ENCODE data around the gene WDR20.

WDR20 gene

DNA sequence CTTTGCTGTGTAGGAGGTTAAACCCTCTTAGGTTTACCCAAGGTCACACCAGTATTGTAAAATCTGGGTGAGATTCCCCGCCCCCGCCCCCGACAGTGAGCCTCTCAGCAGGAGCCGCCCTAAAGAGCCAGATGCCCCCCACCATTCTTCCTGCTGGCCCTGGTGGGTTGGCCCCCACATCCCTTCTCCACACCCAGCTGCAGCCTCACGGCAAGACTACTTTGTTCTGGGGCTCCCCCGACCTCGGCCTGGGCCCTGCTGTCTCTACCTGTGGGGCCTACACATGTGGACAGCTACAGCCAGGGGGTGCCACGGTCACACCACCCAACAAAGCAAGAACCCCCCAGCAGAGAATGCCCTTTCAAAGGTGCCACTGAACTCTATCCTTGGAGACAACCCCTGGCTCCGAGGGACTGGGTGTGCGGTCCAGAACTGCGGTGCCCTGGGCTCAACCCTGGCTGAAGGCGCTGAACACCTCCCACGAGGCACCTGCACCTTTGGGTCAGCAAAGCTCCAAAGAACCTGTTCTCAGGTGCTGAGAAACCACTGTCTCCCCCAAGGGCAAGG lies 82.4 kb downstream of the WDR20 start:
- no peaks in the 10 kb centered on the region for H3K27me3 Mint-ChIP-seq
- H3K36me3 Mint-ChIP-seq (ENCODE audit: low read depth), result no peaks in the 10 kb centered on the region
- no peak overlapping the region for H3K27ac Mint-ChIP-seq

DNA sequence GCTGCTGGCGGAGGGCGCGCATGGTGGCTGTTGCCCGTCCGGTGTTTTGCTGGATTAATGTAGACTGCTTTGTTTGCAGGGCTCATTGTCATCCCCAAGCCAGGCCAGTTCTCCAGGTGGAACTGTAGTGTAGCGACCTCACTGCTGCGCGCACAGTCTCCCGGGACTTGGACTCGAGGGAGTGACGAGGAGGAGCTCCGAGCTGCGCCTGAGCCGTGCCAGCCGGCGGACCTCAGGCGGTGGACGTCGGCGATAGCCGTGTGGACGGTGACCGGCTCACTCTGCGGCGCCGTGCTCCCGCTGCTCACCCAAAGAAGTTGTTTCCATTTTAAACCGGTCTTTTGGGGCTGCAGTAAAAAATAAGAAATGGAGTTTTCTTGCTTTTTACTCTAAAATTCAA lies 83.1 kb downstream of the WDR20 start:
- no peaks in the 10 kb centered on the region for H3K9me3 Mint-ChIP-seq
- peaks cover 19% of the 10 kb centered on the region for H3K4me1 Mint-ChIP-seq (ENCODE audit: low read depth)
- H3K27ac Mint-ChIP-seq, result no peak overlapping the region
- no peak overlapping the region for H3K4me3 Mint-ChIP-seq
- no peaks in the 10 kb centered on the region for H3K27me3 Mint-ChIP-seq
- H3K36me3 Mint-ChIP-seq (ENCODE audit: low read depth), result no peaks in the 10 kb centered on the region

More for the DNA sequence above, 82.4 kb downstream of the WDR20 start:
- H3K4me1 Mint-ChIP-seq (ENCODE audit: low read depth), result peaks cover 19% of the 10 kb centered on the region
- H3K9me3 Mint-ChIP-seq, result no peaks in the 10 kb centered on the region
- H3K4me3 Mint-ChIP-seq, result no peak overlapping the region

DNA sequence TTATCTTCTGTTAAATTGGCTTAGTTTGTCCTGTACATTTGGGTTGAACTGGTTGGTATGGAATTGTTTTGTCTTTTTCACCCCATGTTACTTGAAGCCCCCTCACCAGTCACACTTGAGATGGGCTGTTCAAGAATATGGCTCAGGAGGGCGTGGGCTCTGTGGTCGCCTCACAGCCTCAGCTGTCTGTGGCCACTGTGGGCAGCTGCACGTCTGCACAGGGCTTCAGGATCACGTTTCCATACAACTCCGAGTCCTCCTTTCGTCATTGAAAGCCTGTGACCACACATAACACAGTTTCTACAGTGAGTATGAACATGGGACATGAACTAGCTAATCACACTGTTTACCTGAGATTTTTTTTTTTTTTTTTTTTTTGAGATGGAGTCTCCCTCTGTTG lies 84.0 kb downstream of the WDR20 start:
- H3K4me3 Mint-ChIP-seq, result no peak overlapping the region
- no peaks in the 10 kb centered on the region for H3K36me3 Mint-ChIP-seq (ENCODE audit: low read depth)
- no peaks in the 10 kb centered on the region for H3K27me3 Mint-ChIP-seq
- H3K9me3 Mint-ChIP-seq, result no peaks in the 10 kb centered on the region
- no peak overlapping the region for H3K27ac Mint-ChIP-seq
- H3K4me1 Mint-ChIP-seq (ENCODE audit: low read depth), result peaks cover 19% of the 10 kb centered on the region

DNA sequence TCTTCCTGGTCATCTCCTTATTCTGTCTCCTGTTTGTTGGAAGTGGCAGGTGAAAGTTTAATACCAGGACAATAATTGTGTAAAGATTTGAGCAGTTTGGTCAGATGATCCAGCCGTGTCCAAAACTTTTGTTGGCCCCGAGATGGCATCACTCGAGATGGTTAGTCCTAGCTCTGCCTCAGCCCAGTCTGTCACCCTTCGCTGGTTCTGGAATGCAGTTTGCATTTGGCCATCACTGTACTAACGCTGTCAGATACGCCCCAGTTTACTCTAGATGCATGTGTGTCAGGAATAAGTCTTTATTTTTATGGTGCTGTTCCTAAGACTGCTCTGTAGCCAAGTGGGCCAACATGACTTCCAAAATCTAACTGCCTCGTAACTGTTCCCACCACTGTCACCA lies 85.7 kb downstream of the WDR20 start:
- Mint-ChIP-seq H3K9me3 (no peaks in the 10 kb centered on the region), H3K4me1 (ENCODE audit: low read depth) (peaks cover 6% of the 10 kb centered on the region), H3K27me3 (no peaks in the 10 kb centered on the region), H3K36me3 (ENCODE audit: low read depth) (no peaks in the 10 kb centered on the region), H3K4me3 (no peak overlapping the region), H3K27ac (no peak overlapping the region)

DNA sequence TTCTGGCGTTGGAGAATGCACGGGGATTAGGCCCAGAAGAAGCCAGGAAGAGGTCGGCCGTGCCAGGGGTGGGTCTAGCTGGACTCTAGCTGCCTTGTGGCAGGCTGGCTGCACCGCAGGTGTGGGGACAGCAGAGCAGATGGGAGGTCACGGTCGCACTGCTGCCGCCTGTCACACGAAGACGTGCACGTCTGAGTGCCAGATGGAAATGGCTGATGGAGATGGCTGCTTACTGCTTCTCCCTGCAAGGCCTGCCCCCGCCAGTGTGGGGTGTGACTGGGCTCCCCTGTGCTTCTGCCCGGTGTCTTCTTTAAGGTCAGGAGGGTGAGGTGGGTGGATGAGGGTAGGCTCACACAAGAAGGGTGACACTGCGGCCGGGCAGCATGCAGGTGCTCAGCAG lies 86.2 kb downstream of the WDR20 start:
- Mint-ChIP-seq H3K4me3 (no peak overlapping the region), H3K9me3 (no peaks in the 10 kb centered on the region), H3K4me1 (ENCODE audit: low read depth) (peaks cover 3% of the 10 kb centered on the region), H3K27ac (no peak overlapping the region), H3K27me3 (no peaks in the 10 kb centered on the region), H3K36me3 (ENCODE audit: low read depth) (no peaks in the 10 kb centered on the region)

DNA sequence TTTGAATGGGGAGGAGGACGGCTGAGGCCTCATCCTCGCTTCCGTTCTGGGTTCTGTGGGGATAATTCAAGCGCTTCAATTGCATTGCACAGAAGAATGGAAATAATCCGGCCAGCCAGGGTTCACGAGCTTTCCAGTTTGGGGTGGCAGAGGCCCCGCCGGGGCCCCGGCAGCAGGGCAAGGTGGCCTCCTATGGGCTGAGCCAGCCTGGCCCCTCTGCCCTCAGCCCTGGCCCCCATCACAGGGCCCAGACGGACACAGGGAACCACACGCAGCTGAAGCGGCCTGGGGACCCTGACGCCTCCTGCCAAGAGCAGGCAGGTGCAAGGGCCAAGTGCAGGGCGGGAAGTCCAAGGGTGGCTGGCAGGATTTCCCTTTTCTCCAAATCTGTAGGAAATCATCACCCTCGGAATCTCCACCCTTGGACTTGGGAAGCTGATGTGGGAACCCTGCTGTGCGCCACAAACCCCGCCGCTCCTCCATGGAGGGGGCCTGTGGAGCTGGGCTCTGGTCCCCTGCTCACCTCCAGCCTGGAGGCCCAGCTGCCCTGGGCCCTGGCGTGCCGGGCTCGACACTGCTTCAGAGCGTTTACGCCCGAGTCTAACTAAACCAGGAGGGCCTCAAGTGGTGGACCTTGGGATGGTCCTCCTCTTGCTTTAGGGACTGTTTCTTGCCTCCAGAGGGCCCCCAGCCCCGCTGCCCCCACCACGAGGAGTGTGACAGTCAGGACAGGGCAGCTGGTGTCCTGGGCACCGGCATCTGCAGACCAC lies 86.8 kb downstream of the WDR20 start:
- no peak overlapping the region for H3K4me3 Mint-ChIP-seq
- no peaks in the 10 kb centered on the region for H3K27me3 Mint-ChIP-seq
- H3K9me3 Mint-ChIP-seq, result no peaks in the 10 kb centered on the region
- H3K36me3 Mint-ChIP-seq (ENCODE audit: low read depth), result no peaks in the 10 kb centered on the region
- H3K27ac Mint-ChIP-seq, result no peak overlapping the region
- no peaks in the 10 kb centered on the region for H3K4me1 Mint-ChIP-seq (ENCODE audit: low read depth)

DNA sequence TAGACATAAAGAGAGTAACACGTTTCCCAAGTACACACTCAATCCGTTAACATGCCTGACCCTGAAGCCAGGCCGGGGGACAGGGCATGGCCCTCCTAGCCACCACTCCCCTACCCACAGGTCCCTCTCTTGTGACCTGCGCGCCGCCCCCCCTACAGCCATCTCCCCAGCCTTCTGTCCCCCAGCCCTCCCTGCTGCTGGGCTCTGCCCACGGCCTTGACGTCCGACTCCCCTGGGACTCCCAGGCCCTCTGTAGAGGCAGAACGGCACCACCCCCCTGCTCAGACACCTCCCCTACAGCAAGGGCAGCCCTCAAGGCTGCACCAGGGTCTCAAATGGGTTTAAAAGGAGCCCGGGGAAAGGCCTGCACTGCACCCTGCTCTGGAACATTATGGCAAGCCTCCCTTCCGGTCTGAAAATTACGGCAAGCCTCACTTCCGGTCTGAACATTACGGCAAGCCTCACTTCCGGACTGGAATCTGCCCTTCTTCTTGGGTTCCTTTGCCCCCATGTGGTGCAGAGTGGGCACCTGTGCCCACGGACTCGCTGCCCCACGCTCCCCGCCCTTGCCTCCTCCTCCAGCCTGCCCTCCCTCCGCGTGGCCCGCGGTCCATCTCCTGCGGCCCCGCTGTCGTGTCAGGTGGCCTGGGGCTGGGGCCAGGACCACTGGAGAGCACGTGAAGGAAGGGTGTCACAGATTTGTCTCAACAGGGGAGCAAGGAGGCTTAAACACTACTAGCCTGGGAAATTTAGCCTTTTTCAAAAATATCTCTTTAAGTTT lies 87.7 kb downstream of the WDR20 start:
- Mint-ChIP-seq H3K27ac (no peak overlapping the region), H3K4me1 (ENCODE audit: low read depth) (no peaks in the 10 kb centered on the region), H3K4me3 (no peak overlapping the region), H3K36me3 (ENCODE audit: low read depth) (no peaks in the 10 kb centered on the region), H3K27me3 (no peaks in the 10 kb centered on the region), H3K9me3 (no peaks in the 10 kb centered on the region)

DNA sequence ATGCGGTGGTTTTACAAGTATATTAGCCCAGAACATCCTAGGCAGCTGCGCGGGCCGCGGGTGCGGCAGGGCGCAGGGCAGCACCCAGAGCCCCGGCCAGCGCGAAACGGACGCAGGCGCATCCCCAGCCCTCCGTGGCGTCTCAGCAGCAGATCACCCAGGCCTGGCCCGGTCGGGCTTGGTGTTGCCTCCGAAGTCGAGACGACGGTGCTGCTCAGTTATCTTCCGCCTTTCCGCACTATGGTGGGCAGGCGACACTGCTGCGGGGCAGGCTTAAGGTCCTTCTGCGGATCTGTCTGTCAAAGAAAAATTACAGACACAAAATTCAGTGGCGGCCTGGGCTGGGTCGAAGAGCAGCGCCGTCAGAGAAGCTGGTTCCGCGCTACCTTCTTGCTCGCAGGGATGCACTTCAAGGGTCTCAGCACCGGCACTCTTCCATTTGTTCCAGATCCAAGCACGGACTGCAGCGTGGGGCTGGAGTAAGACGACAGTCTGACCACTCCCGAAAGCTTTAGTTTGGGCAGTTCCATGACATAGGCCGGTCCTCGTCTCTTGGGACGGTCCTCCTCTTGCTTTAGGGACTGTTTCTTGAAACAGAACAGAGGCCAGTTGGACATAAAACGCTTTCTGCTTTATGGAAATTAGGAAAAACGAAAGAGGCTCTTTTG lies 89.5 kb downstream of the WDR20 start:
- no peaks in the 10 kb centered on the region for H3K4me1 Mint-ChIP-seq (ENCODE audit: low read depth)
- no peaks in the 10 kb centered on the region for H3K27me3 Mint-ChIP-seq

DNA sequence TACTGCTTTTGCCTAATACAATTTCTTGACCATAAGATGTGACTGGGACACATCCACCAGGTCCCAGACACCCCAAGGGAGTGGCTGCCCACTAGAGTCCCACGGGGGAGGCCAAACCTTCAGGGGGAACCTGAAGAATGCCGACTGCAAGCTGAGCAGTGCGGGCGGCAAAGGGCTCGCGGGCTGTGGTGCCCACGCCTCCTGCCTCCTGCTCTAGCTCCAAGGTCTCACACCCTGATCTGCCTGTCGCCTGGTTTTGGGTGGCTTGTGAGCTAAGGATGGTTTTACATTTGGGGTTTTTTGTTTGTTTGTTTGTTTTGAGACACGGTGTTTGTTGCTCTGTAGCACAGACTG lies 90.0 kb downstream of the WDR20 start:
- Mint-ChIP-seq H3K27me3 (no peaks in the 10 kb centered on the region), H3K9me3 (no peaks in the 10 kb centered on the region), H3K4me1 (ENCODE audit: low read depth) (no peaks in the 10 kb centered on the region), H3K27ac (no peak overlapping the region), H3K4me3 (no peak overlapping the region), H3K36me3 (ENCODE audit: low read depth) (no peaks in the 10 kb centered on the region)

More for the DNA sequence above, 89.5 kb downstream of the WDR20 start:
- no peaks in the 10 kb centered on the region for H3K9me3 Mint-ChIP-seq
- H3K4me3 Mint-ChIP-seq, result no peak overlapping the region
- H3K27ac Mint-ChIP-seq, result no peak overlapping the region
- no peaks in the 10 kb centered on the region for H3K36me3 Mint-ChIP-seq (ENCODE audit: low read depth)

DNA sequence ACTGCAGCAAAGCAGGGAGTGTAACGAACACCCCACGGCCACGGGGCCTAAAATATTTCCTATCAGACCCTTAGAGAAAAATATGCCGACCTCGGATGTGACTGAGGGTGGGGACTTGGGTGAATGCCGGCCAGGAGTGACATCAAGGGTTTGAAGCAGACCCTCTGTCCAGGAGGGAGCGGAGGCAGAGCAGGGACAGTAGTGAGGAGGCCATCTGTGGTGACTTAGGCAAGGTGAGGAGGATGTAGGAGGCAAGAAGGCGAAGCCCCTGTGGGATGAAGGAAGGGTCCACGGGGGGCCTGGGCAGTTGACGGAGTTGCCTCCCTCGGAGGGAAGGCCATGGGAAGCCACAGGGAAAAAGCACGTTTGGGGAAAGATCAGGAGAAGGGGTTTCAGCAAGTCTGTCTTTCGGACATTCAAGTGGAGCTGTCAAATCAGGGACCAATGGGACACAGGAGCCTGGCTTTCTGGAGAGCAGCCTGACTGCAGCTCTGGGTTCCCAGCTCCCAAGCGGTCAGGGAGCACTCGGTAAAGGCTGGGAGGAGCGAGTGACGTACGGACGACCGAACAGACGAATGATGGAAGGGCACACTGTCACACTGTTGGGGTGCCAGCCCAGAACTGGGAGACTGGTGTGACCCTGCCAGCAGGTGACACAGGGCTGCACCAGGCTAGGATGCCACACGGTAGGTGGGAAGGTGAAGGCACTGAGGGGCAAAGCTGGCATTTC lies 90.9 kb downstream of the WDR20 start:
- H3K9me3 Mint-ChIP-seq, result no peaks in the 10 kb centered on the region
- H3K36me3 Mint-ChIP-seq (ENCODE audit: low read depth), result no peaks in the 10 kb centered on the region
- H3K27me3 Mint-ChIP-seq, result no peaks in the 10 kb centered on the region
- no peak overlapping the region for H3K27ac Mint-ChIP-seq
- H3K4me1 Mint-ChIP-seq (ENCODE audit: low read depth), result no peaks in the 10 kb centered on the region
- no peak overlapping the region for H3K4me3 Mint-ChIP-seq

DNA sequence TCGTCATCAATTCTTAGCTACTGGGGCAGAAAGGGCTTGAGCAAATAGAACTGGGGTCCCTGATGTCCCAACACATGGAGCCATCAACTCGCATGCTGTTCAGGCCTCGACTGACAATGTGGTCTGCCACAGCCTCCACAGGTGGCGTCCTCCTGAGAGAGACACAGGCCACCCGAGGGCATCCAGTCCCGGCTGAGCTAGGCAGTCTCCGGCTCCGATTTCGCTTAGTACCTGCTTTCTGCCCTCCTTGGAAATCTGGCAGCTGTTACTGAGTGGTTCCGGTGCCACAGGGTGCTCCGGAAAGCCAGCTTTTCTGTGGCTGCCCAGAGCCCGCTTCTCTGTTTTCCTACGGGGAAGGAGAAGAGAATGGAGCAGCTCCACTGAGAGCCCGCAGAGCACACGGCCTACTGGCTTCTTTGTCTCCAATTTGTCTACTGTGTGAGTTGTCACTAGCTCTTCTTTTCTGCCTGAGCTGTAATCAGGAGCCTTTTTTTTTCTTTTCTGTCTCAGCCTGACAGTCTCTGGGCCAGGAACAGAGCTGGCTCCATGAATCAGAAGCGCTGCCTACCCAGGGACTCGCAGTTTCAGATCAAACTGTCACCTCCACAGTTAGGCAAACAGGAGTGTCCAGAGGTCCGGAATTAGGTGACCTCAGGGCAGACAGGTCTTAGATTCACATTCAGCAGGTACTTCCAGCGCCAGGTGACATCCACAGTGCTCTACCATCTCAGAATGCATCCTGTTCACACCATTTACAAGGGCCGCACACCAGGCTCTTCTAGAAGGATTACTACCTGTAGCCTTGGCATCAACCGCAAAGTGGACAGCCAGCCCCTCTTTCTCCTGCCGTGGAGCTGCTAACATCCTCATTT lies 92.0 kb downstream of the WDR20 start:
- no peaks in the 10 kb centered on the region for H3K36me3 Mint-ChIP-seq (ENCODE audit: low read depth)
- no peaks in the 10 kb centered on the region for H3K9me3 Mint-ChIP-seq
- H3K27ac Mint-ChIP-seq, result no peak overlapping the region
- no peak overlapping the region for H3K4me3 Mint-ChIP-seq
- H3K4me1 Mint-ChIP-seq (ENCODE audit: low read depth), result no peaks in the 10 kb centered on the region
- H3K27me3 Mint-ChIP-seq, result no peaks in the 10 kb centered on the region

DNA sequence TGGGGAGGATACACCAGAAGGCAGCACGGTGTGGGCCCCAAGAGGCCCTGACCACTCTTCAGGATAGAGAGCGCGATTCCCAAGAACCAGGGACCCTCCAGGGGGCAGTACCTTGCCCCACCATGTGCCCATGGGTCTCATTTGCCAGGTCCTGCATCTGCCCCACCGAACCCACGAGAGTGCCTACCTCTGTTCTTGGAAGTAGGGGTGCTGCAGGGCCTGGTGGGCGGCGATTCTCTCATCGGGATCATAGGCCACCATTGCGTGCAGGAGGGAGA lies 92.6 kb downstream of the WDR20 start:
- no peak overlapping the region for H3K27ac Mint-ChIP-seq
- H3K9me3 Mint-ChIP-seq, result no peaks in the 10 kb centered on the region
- H3K4me1 Mint-ChIP-seq (ENCODE audit: low read depth), result no peaks in the 10 kb centered on the region
- H3K27me3 Mint-ChIP-seq, result no peaks in the 10 kb centered on the region
- no peaks in the 10 kb centered on the region for H3K36me3 Mint-ChIP-seq (ENCODE audit: low read depth)
- no peak overlapping the region for H3K4me3 Mint-ChIP-seq

DNA sequence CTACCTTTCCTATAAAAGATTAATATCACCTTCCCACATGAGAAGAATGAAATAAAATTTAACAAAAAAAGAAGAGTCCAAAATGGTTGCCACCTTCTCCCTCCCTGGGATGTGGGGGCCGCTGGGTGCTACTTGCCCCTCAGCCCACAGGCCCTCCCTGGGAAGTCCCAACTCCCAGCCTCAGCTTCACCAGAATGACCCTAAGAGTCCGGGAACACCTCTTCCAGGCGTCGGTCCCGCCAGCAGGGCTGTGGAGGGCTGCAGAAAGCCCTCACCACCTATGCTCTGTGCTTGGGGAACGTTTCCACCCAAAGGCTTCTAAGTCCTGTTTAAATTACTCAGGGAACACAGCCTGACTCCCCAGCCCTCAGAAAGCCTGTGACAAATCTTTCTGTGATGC lies 93.4 kb downstream of the WDR20 start:
- no peak overlapping the region for H3K27ac Mint-ChIP-seq
- no peak overlapping the region for H3K4me3 Mint-ChIP-seq
- no peaks in the 10 kb centered on the region for H3K4me1 Mint-ChIP-seq (ENCODE audit: low read depth)
- H3K27me3 Mint-ChIP-seq, result no peaks in the 10 kb centered on the region
- no peaks in the 10 kb centered on the region for H3K9me3 Mint-ChIP-seq
- no peaks in the 10 kb centered on the region for H3K36me3 Mint-ChIP-seq (ENCODE audit: low read depth)

All from stimulated activated naive CD8-positive, alpha-beta T cell treated with anti-CD3 and anti-CD28 coated beads, Interleukin-15, Interleukin-2, amounts not matched to agents 100 ng/mL and 50 ng/mL, for 24 hours (primary cell).